Nephron progenitor cell (in vitro differentiated cells): ENCODE measurements around the gene BLACAT1.
A peak's percentile ranks its signal among the peaks of the same experiment; 100 is the strongest.

Experiments
- DNase-seq: peaks from one replicate; pipeline ENCODE4 v3.0.0; 2021
- H3K27ac Mint-ChIP-seq: 2 replicates; pipeline ENCODE4 v1.8.0; 2021; ENCODE audit warnings: mild to moderate bottlenecking, moderate library complexity, mixed read lengths
- H3K27me3 Mint-ChIP-seq: 2 replicates; pipeline ENCODE4 v1.8.0; 2021; ENCODE audit warnings: mild to moderate bottlenecking, low read depth, mixed read lengths; ENCODE audit not compliant: poor library complexity
- H3K36me3 Mint-ChIP-seq: 2 replicates; pipeline ENCODE4 v1.8.0; 2021; ENCODE audit warnings: low read depth, mixed read lengths
- H3K4me1 Mint-ChIP-seq: 2 replicates; pipeline ENCODE4 v1.8.0; 2021; ENCODE audit warnings: mixed read lengths
- H3K4me3 Mint-ChIP-seq: 2 replicates; pipeline ENCODE4 v1.8.0; 2021; ENCODE audit warnings: mild to moderate bottlenecking, moderate library complexity, mixed read lengths
- H3K9me3 Mint-ChIP-seq: 2 replicates; pipeline ENCODE4 v1.8.0; 2021; ENCODE audit warnings: mild to moderate bottlenecking, moderate library complexity, mixed read lengths
- CTCF ChIP-seq: fragments of 200-600 bp; sonication (generic); IDR thresholded peaks from 2 replicates; pipeline ENCODE4 v1.5.0; 2021; ENCODE audit warnings: antibody characterized with exemption

BLACAT1 gene

DNA sequence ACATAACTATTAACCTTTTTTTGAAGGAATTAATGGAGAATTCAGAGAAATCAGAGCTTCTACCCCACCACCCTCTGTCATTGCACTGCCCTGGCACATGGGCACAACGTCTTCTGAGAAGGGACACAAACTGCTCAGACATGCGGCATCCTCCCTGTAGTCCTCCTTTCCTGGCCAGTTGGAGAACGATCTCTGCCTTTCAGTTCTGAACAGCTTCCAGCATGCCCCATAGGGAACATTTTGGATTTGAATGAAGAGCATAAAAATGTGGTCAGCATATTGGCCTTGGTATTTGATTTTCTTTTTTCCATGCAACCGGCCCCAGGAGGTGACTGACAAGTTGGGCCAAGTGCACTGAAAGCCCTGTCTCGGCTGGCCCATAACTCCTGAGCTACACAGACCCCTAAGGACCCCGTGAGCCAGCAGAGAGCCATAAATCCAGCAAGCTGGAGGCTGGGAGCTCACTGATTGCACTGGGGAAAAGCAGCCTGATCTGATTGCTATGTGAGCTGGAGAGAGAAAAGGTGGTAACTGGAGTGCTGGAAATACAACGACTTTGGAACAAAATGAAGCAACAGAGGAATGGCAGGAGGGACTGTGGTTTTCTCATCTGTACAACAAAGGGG, 10.9 kb upstream of the BLACAT1 start:
- TF ChIP-seq CTCF = no peak
- Mint-ChIP-seq H3K36me3 (no peaks in the 10 kb centered on the region), H3K4me3 (peak overlapping the region; percentile 48), H3K4me1 (peaks cover 39% of the 10 kb centered on the region), H3K9me3 (no peaks in the 10 kb centered on the region), H3K27me3 (peaks cover 16% of the 10 kb centered on the region), H3K27ac (peak overlapping the region; percentile 67)
- peak; percentile 51 for DNase-seq

DNA sequence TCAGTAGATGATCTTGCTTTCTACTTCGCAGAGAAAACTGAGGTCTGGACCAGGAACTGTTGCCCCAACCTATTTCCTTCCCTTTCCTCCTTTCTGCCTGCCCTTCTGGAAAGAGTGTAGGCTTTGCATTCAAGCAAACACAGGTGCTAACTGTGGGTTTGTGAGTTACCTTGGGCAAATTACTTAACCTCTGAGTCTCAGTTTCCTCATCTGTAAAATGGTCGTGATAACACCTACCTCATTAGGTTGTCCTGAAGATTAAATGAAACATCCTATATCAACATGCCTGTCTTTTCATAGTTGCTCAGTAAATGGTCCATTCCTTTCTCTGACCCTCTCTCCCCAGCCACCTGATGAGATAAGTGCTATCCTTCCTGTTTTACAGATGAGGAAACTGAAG, 9.5 kb upstream of the BLACAT1 start:
- Mint-ChIP-seq H3K9me3 (no peaks in the 10 kb centered on the region), H3K4me3 (no peak overlapping the region), H3K4me1 (peaks cover 36% of the 10 kb centered on the region), H3K27me3 (peaks cover 13% of the 10 kb centered on the region), H3K27ac (no peak overlapping the region), H3K36me3 (no peaks in the 10 kb centered on the region)
- DNase-seq = no peak
- no peak for TF ChIP-seq CTCF

- peaks cover 31% of the 10 kb centered on the region for H3K27me3 Mint-ChIP-seq
- H3K4me3 Mint-ChIP-seq = no peak overlapping the region
- H3K36me3 Mint-ChIP-seq = no peaks in the 10 kb centered on the region
- no peak for TF ChIP-seq CTCF
- no peaks in the 10 kb centered on the region for H3K9me3 Mint-ChIP-seq
- H3K4me1 Mint-ChIP-seq = peaks cover 20% of the 10 kb centered on the region
- no peak overlapping the region for H3K27ac Mint-ChIP-seq
- peak; percentile 83 for DNase-seq
Observed at GRCh38 chr1:205458777-205459566, 3.1 kb upstream of the BLACAT1 start.

DNA sequence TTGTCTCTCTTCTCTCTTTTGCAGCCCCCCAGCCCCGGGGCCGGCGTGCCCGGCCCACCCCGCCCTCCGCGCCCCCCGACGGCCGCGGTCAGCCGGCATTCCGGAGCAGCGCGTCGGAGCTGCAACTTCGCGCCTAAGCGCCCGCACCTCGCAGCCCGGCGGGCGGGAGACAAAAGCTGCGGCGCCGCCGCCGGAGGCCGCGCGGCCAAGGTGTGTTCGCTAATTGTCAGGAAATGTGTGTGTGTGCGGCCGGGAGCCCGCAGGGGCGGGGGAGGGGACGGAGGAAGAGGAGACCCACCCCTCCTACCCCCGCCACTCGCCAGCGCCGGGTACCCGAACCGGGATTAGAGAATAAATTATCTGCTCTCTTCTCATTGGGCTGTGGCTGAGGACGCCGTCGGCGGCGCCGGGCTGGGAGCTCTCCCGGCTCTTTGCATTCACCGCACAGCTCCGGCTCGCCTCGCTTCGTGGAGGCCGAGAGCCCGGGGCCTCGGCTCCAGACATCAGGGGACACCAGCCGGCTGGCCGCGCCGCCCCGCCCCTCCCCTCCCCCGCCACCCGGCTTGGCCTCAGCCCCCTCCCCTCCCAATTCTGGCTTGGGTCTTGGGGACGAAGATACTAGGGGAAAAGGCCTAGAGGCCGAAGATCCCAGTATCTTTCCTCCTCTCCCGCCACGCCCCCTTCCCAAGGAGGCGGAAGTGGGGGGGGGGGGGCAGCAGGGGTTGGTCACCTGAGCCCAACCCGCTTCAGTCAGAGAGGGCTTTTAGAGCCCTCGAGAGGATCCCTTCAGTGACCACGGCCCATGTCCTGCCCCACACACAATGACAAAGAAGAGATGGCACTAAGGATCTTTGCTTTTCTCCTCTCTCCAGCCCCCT, 1.3 kb upstream of the BLACAT1 start:
- no peak for TF ChIP-seq CTCF
- Mint-ChIP-seq H3K27me3 (peaks cover 31% of the 10 kb centered on the region), H3K4me3 (peak overlapping the region; percentile 92), H3K27ac (no peak overlapping the region), H3K36me3 (no peaks in the 10 kb centered on the region), H3K4me1 (peaks cover 39% of the 10 kb centered on the region), H3K9me3 (no peaks in the 10 kb centered on the region)
- peak; percentile 72 for DNase-seq

GRCh38 chr1:205456383-205456867, 580 bp upstream of the BLACAT1 start:
- no peak overlapping the region for H3K27ac Mint-ChIP-seq
- DNase-seq = peak; percentile 45
- H3K27me3 Mint-ChIP-seq = peaks cover 32% of the 10 kb centered on the region
- H3K4me1 Mint-ChIP-seq = peaks cover 45% of the 10 kb centered on the region
- TF ChIP-seq CTCF = peak; percentile 9
- no peaks in the 10 kb centered on the region for H3K9me3 Mint-ChIP-seq
- no peaks in the 10 kb centered on the region for H3K36me3 Mint-ChIP-seq
- H3K4me3 Mint-ChIP-seq = peak overlapping the region; percentile 92
